Brain microvascular endothelial cell (primary cell): ENCODE data around the gene MAP3K5.

Source experiments
- DNase-seq: peaks from one replicate; pipeline ENCODE4 v3.0.0-alpha.2; 2020
- H3K27ac ChIP-seq: fragments of 250-450 bp; sonication (Bioruptor Pico); 2 replicates; pipeline ENCODE4 v1.5.1; 2020; ENCODE audit warnings: mild to moderate bottlenecking, moderate library complexity
- H3K27me3 ChIP-seq: fragments of 250-450 bp; sonication (Bioruptor Pico); replicated peaks from 2 replicates; pipeline ENCODE4 v1.5.1; 2020; ENCODE audit warnings: mild to moderate bottlenecking
- H3K36me3 ChIP-seq: fragments of 250-450 bp; sonication (Bioruptor Pico); replicated peaks from 2 replicates; pipeline ENCODE4 v1.5.1; 2020; ENCODE audit warnings: mild to moderate bottlenecking
- H3K4me3 ChIP-seq: 2 replicates; pipeline ENCODE4 v1.5.1; 2011; ENCODE audit warnings: low read depth, mild to moderate bottlenecking, control low read depth, low read length, moderate library complexity
- in situ Hi-C: cut with HindIII; loops from 2 replicates; pipeline ENCODE4 v1.10.0; 2017; ENCODE audit warnings: low sequenced_read_pairs, low pct_ligation_motif_present
- TF ChIP-seq, protein P1 (sequence below): IDR thresholded peaks from 2 replicates; pipeline ENCODE4 v1.5.1; 2011; ENCODE audit warnings: low read depth, mild to moderate bottlenecking, moderate library complexity, low read length, control low read depth, inconsistent platforms; ENCODE audit errors: missing control alignments

MAP3K5 gene

GRCh38 chr6:136544326-136544725, 248.0 kb downstream of the MAP3K5 start:
- no peaks in the 10 kb centered on the region for H3K36me3 ChIP-seq
- TF ChIP-seq, protein P1, sequence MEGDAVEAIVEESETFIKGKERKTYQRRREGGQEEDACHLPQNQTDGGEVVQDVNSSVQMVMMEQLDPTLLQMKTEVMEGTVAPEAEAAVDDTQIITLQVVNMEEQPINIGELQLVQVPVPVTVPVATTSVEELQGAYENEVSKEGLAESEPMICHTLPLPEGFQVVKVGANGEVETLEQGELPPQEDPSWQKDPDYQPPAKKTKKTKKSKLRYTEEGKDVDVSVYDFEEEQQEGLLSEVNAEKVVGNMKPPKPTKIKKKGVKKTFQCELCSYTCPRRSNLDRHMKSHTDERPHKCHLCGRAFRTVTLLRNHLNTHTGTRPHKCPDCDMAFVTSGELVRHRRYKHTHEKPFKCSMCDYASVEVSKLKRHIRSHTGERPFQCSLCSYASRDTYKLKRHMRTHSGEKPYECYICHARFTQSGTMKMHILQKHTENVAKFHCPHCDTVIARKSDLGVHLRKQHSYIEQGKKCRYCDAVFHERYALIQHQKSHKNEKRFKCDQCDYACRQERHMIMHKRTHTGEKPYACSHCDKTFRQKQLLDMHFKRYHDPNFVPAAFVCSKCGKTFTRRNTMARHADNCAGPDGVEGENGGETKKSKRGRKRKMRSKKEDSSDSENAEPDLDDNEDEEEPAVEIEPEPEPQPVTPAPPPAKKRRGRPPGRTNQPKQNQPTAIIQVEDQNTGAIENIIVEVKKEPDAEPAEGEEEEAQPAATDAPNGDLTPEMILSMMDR = no peak
- no peaks in the 10 kb centered on the region for H3K27me3 ChIP-seq
- in situ Hi-C loops = no loop called here
- no peak overlapping the region for H3K4me3 ChIP-seq
- H3K27ac ChIP-seq = no peak overlapping the region
- no peak for DNase-seq

DNA sequence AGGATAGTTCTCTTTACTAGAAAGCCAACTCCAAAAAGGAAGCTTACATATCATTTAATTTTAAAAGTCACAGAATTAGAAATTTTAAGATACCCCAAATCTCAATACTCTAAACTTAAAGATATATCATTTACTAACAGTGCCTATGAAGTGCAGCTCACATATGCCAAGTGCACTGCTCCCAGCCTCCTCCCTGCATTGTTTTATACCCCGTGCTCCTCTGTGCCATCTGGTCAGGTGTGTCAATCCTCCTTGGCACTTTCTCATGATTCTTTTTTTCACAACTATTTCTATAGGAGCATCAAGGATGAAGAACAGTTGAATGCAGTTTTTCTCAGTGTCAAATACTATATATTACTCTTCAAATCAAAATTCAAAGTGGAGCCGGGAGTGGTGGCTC, 250.9 kb downstream of the MAP3K5 start:
- no peak for DNase-seq
- Histone ChIP-seq H3K4me3 (no peak overlapping the region), H3K27me3 (no peaks in the 10 kb centered on the region), H3K27ac (no peak overlapping the region), H3K36me3 (no peaks in the 10 kb centered on the region)
- in situ Hi-C loops = no loop called here
- TF ChIP-seq, protein P1 = no peak

DNA sequence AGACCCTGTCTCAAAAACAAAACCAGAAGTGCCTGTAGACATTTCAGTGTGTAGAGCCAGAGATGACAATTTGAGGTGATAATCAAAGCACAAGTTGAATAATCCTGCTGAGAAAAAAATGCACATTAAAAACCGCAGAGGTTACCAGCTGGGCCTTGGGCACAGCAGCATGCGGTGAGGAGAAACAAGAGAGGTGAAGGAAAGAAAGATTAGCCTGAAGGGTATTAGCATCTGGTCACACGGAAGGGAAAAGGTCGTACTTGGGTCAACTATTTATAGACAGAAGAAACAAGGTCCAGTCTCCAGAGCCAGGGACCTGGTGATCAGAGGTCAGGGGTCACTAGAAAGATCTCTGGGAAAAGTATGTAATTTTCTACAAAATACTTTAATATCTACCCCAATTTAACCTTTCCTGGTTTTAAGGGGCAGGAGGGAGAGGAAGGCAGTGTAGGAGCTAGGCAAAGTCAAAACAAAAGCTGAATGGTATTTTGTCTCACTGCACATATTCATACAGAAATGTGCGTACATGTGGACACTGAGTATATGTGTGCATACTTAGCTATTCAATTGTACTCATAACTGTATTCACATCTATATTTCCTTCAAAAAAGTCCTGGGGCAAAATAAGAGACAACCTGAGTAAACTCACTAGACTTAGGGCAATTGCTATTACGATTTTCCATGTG, 252.2 kb downstream of the MAP3K5 start:
- DNase-seq = no peak
- in situ Hi-C loops = no loop called here
- no peak overlapping the region for H3K4me3 ChIP-seq
- no peaks in the 10 kb centered on the region for H3K27me3 ChIP-seq
- TF ChIP-seq, protein P1 = no peak
- H3K36me3 ChIP-seq = no peaks in the 10 kb centered on the region
- no peak overlapping the region for H3K27ac ChIP-seq

- in situ Hi-C loops = no loop called here
- H3K4me3 ChIP-seq = no peak overlapping the region
Observed at GRCh38 chr6:136538836-136539235, 253.4 kb downstream of the MAP3K5 start.

GRCh38 chr6:136535880-136536650, 256.2 kb downstream of the MAP3K5 start:
- Histone ChIP-seq H3K27me3 (no peaks in the 10 kb centered on the region), H3K27ac (no peak overlapping the region), H3K36me3 (no peaks in the 10 kb centered on the region), H3K4me3 (no peak overlapping the region)
- in situ Hi-C loops = no loop called here
- TF ChIP-seq, protein P1 = no peak
- no peak for DNase-seq

More at GRCh38 chr6:136538836-136539235, 253.4 kb downstream of the MAP3K5 start:
- Histone ChIP-seq H3K27me3 (no peaks in the 10 kb centered on the region), H3K27ac (no peak overlapping the region), H3K36me3 (no peaks in the 10 kb centered on the region)
- no peak for DNase-seq
- TF ChIP-seq, protein P1 = no peak
